Measurements from ENCODE around the gene CLDN10. TPM values are rescaled to one million over a fixed set of nuclear protein-coding genes. Genes with fewer than 3 reads are reported as not detected.
A peak's percentile ranks its signal among the peaks of the same experiment; 100 is the strongest.

CLDN10 gene
- total and polyA plus RNA-seq, 2 of the 8 experiments (the other 6 are each of a cell fraction or from before 2014, with no cell fraction given), result 41.2 to 43.6 TPM

DNA sequence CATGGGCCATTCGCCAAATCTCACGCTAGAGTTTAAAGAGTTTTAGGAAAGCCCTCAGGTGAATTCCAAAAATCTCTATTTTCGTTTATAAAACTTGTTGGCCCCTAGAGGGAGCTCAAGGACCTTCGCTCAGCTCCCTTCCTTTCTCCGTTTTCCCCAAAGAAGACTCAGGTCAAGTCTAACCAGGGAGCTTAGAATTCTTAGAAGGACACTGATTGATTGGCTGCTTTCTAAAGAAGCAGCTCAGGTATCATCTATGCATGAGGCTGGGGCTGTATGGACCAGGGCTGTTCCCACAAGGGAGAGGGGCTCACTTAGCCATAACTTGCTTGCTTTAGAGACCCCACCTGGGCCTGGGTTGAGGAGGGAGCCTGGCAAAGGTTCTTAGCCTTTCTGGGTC lies 71.5 kb downstream of the CLDN10 start:
- Histone ChIP-seq H4K91ac (replicated peaks; ENCODE audit: insufficient read length, low read length) (no peak overlapping the region), H2AK5ac (ENCODE audit: low read depth, low read length) (no peak overlapping the region), H3K4me3 (ENCODE audit: extremely low read depth in 1 of 4, insufficient read depth in 2 of 4, low read depth in 3 of 4, low read length in 4 of 4) (no peak overlapping the region), H3K9ac (replicated peaks in 1 of 4; ENCODE audit: extremely low read depth in 1 of 4, low read depth in 3 of 4, low read length in 3 of 4) (no peak overlapping the region), H3K4ac (replicated peaks; ENCODE audit: insufficient read length, low read depth, low read length) (no peak overlapping the region), H3K18ac (ENCODE audit: extremely low read depth, low read length) (no peak overlapping the region), H3K27ac (ENCODE audit: low read depth, low read length) (no peak overlapping the region), H3K56ac (replicated peaks; ENCODE audit: insufficient read length, low read depth, low read length) (no peak overlapping the region), H3K79me1 (ENCODE audit: low read depth, low read length) (no peaks in the 10 kb centered on the region), H3K79me2 (ENCODE audit: control insufficient read depth in 1 of 2, insufficient read depth in 2 of 2, low read length in 2 of 2) (no peaks in the 10 kb centered on the region), H3K4me1 (replicated peaks in 1 of 4; ENCODE audit: control insufficient read depth in 3 of 4, insufficient read depth in 4 of 4, low read length in 3 of 4) (no peaks in the 10 kb centered on the region; a peak in 1 of 7 replicates), H3K9me3 (ENCODE audit: insufficient read depth in 2 of 2, low read depth in 1 of 2, low read length in 1 of 2) (no peaks in the 10 kb centered on the region), H3K14ac (ENCODE audit: insufficient read length) (no peak overlapping the region), H3K27me3 (replicated peaks in 1 of 4; ENCODE audit: control insufficient read depth in 3 of 4, extremely low read depth in 1 of 4, insufficient read depth in 3 of 4, low read length in 3 of 4) (no peaks in the 10 kb centered on the region), H4K20me1 (replicated peaks in 1 of 2; ENCODE audit: control insufficient read depth in 1 of 2, insufficient read depth in 2 of 2, low read length in 2 of 2) (no peaks in the 10 kb centered on the region), H2BK5ac (ENCODE audit: low read depth, low read length) (no peak overlapping the region), H3K23me2 (ENCODE audit: low read depth, low read length) (no peaks in the 10 kb centered on the region), H4K8ac (ENCODE audit: extremely low read depth, insufficient read depth, low read length) (no peak overlapping the region), H2BK120ac (replicated peaks; ENCODE audit: low read depth, low read length) (no peak overlapping the region), H2AFZ (ENCODE audit: low read length) (no peak overlapping the region), H4K5ac (ENCODE audit: insufficient read length, low read depth, low read length) (no peak overlapping the region), H3K4me2 (ENCODE audit: insufficient read depth in 1 of 2, low read depth in 2 of 2, low read length in 2 of 2) (no peak overlapping the region), H3K36me3 (ENCODE audit: control insufficient read depth in 2 of 4, insufficient read depth in 4 of 4, low read length in 3 of 4) (peaks cover 4 to 48% (median 28%) of the 10 kb centered on the region in 4 experiments; a peak in 7 of 8 replicates), H2BK20ac (ENCODE audit: low read length) (no peak overlapping the region), H2BK15ac (ENCODE audit: low read length) (no peak overlapping the region), H2BK12ac (ENCODE audit: low read depth, low read length) (no peak overlapping the region), H3K23ac (ENCODE audit: insufficient read length) (no peak overlapping the region)
- DNase-seq (ENCODE audit: low read depth in 1 of 2, low spot score in 2 of 2), result peak in 1 of 2 experiments; percentile 48
- ChIA-PET CTCF (ENCODE audit: partially characterized antibody) (interaction anchor here (0.8 to 9.3 kb wide), 41 partner anchors 8 to 362 kb away, joined by 3 to 142 read pairs (median 4); partner anchors contain the start of gene DZIP1), POLR2A (ENCODE audit: partially characterized antibody) (interaction anchor here (0.6 to 1.3 kb wide), 4 partner anchors 9 to 53 kb away, joined by 3 to 4 read pairs (median 4); partner anchors contain the start of genes DNAJC3 and DZIP1)
- 26% methylated on average over 5 of the region's 5 CpGs; no CpG with 5 or more reads in 1 of the 2 experiments for WGBS, 2 experiments (ENCODE audit: extremely low coverage in 1 of 2, insufficient coverage in 1 of 2, insufficient read length in 1 of 2, insufficient replicate concordance in 2 of 2, low coverage in 1 of 2, low lambda C conversion rate in 2 of 2, missing lambda C conversion rate in 1 of 2)
- peak; percentile 89 for FAIRE-seq
- TF ChIP-seq BRCA1 (IDR thresholded peaks at IDR 0.05; ENCODE audit: low read depth, low read length) (no peak), TAF1 (IDR thresholded peaks at IDR 0.05; ENCODE audit: low read depth, low read length) (no peak), TEAD4 (IDR thresholded peaks at IDR 0.05; ENCODE audit: low read depth, low read length) (no peak), JUND (IDR thresholded peaks at IDR 0.05; ENCODE audit: low read length) (no peak), BACH1 (IDR thresholded peaks at IDR 0.05; ENCODE audit: low read length) (no peak), CHD1 (IDR thresholded peaks at IDR 0.05; ENCODE audit: low read depth, low read length) (no peak), SP1 (IDR thresholded peaks at IDR 0.05; ENCODE audit: low read depth, low read length) (no peak), KDM5A (IDR thresholded peaks at IDR 0.05; ENCODE audit: low read length) (no peak), KDM4A (IDR thresholded peaks at IDR 0.05; ENCODE audit: low read depth, low read length, severe bottlenecking) (no peak), EP300 (IDR thresholded peaks at IDR 0.05; ENCODE audit: borderline replicate concordance in 1 of 2, low read depth in 2 of 2, low read length in 2 of 2) (no peak), RAD21 (IDR thresholded peaks at IDR 0.05 in 1 of 2, conservative IDR thresholded peaks at IDR 0.05 in 1 of 2; ENCODE audit: low read depth in 2 of 2, low read length in 2 of 2) (peak; percentile 90 to 93), CEBPB (IDR thresholded peaks at IDR 0.05; ENCODE audit: low read depth, low read length) (no peak), RNF2 (IDR thresholded peaks at IDR 0.05; ENCODE audit: borderline replicate concordance, low read depth, low read length, missing control alignments, poor library complexity, severe bottlenecking) (no peak)
- TF ChIP-seq, protein P1, sequence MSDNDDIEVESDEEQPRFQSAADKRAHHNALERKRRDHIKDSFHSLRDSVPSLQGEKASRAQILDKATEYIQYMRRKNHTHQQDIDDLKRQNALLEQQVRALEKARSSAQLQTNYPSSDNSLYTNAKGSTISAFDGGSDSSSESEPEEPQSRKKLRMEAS (IDR thresholded peaks at IDR 0.05), result no peak
